Astrocyte of the spinal cord (primary cell): ENCODE results near the gene MCRS1.

Source experiments
- DNase-seq: peaks from one replicate; pipeline ENCODE4 v3.0.0; 2011; ENCODE audit warnings: low read depth, low spot score
- H3K4me3 ChIP-seq: 2 replicates; pipeline ENCODE4 v1.5.1; 2011; ENCODE audit warnings: low read depth, mild to moderate bottlenecking, low read length, moderate library complexity
- in situ Hi-C: cut with HindIII; loops from 2 replicates; pipeline ENCODE4 v1.10.0; 2017; ENCODE audit warnings: low sequenced_read_pairs
- TF ChIP-seq, protein P1 (sequence below): IDR thresholded peaks from 2 replicates; pipeline ENCODE4 v1.5.1; 2012; ENCODE audit warnings: low read depth, mild to moderate bottlenecking, low read length, inconsistent platforms

Gene MCRS1

GRCh38 chr12:49550693-49551252, 17.2 kb downstream of the MCRS1 start:
- no peak overlapping the region for H3K4me3 ChIP-seq
- TF ChIP-seq, protein P1, sequence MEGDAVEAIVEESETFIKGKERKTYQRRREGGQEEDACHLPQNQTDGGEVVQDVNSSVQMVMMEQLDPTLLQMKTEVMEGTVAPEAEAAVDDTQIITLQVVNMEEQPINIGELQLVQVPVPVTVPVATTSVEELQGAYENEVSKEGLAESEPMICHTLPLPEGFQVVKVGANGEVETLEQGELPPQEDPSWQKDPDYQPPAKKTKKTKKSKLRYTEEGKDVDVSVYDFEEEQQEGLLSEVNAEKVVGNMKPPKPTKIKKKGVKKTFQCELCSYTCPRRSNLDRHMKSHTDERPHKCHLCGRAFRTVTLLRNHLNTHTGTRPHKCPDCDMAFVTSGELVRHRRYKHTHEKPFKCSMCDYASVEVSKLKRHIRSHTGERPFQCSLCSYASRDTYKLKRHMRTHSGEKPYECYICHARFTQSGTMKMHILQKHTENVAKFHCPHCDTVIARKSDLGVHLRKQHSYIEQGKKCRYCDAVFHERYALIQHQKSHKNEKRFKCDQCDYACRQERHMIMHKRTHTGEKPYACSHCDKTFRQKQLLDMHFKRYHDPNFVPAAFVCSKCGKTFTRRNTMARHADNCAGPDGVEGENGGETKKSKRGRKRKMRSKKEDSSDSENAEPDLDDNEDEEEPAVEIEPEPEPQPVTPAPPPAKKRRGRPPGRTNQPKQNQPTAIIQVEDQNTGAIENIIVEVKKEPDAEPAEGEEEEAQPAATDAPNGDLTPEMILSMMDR: no peak
- in situ Hi-C loops: no loop called here
- DNase-seq: no peak

- in situ Hi-C loops: no loop called here
- TF ChIP-seq, protein P1: no peak
- DNase-seq: no peak
- no peak overlapping the region for H3K4me3 ChIP-seq
Measured at GRCh38 chr12:49549735-49550692, 17.9 kb downstream of the MCRS1 start.

DNA sequence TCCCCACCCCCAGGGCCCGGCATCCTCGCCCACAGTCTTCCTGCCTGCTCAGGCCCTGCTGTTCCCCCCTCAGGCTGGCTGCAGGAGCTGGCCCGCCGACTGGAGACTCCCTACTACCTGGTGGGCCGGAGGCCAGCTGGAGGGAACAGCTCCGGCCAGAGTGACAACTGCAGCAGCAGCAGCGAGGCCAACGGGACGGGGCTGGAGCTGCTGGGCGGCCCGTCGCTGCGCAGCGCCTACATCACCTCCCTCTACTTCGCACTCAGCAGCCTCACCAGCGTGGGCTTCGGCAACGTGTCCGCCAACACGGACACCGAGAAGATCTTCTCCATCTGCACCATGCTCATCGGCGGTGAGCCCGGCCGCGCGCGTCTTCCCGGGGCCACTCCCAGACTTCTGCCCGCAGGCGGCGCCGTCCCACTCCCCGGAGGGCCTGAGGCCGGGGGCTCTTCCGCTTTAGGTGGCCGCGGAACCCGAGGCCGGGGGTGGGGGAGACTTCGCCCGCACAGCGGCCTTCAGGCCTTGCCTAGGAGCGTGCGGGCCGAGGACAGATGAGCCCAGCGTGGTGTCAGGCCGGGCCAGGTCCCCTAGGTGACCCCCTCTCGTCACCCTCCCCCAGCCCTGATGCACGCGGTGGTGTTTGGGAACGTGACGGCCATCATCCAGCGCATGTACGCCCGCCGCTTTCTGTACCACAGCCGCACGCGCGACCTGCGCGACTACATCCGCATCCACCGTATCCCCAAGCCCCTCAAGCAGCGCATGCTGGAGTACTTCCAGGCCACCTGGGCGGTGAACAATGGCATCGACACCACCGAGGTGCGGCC, 18.9 kb downstream of the MCRS1 start:
- H3K4me3 ChIP-seq: peak overlapping the region; percentile 21
- DNase-seq: no peak
- TF ChIP-seq, protein P1: peak; percentile 54

GRCh38 chr12:49548481-49548821, 19.5 kb downstream of the MCRS1 start:
- no peak for DNase-seq
- no peak overlapping the region for H3K4me3 ChIP-seq
- in situ Hi-C loops: no loop called here
- TF ChIP-seq, protein P1: no peak

More for the DNA sequence above, 18.9 kb downstream of the MCRS1 start:
- in situ Hi-C loops: no loop called here

GRCh38 chr12:49547090-49547690, 20.8 kb downstream of the MCRS1 start:
- no peak overlapping the region for H3K4me3 ChIP-seq
- no peak for DNase-seq
- in situ Hi-C loops: no loop called here
- TF ChIP-seq, protein P1: no peak

- no peak overlapping the region for H3K4me3 ChIP-seq
- no peak for DNase-seq
- in situ Hi-C loops: no loop called here
- TF ChIP-seq, protein P1: no peak
Measured at GRCh38 chr12:49546481-49546880, 21.5 kb downstream of the MCRS1 start.
